ENCODE results near the gene MTSS2. TPM values are rescaled to one million over a fixed set of nuclear protein-coding genes. Genes with fewer than 3 reads are reported as not detected.

MTSS2 gene
- total RNA-seq, 1 experiment from 2014 or later, result 64.1 TPM

- DNase-seq, result no peak
- peaks cover 16% of the 10 kb centered on the region for H3K9me3 Mint-ChIP-seq (ENCODE audit: unreplicated experiment)
- BruUV-seq (replicated peaks), result no TSS peak
- H3K4me3 Mint-ChIP-seq (ENCODE audit: unreplicated experiment), result no peak overlapping the region
- no peak for TF ChIP-seq CTCF (IDR thresholded peaks at IDR 0.05; ENCODE audit: insufficient read depth in 1 of 2, low read depth in 1 of 2, low read length in 1 of 2, severe bottlenecking in 1 of 2, unreplicated experiment in 1 of 2)
- Histone ChIP-seq H3K36me3 (ENCODE audit: control insufficient read depth, insufficient read depth, low read length) (peaks cover 5% of the 10 kb centered on the region; the same call in 1 of the 2 replicates), H3K4me1 (no peaks in the 10 kb centered on the region), H3K4me3 (ENCODE audit: low read depth, low read length) (no peak overlapping the region), H3K9me3 (no peaks in the 10 kb centered on the region), H3K27me3 (replicated peaks; ENCODE audit: control insufficient read depth, insufficient read depth, low read length) (no peaks in the 10 kb centered on the region)
- H3K27ac Mint-ChIP-seq (ENCODE audit: unreplicated experiment), result no peak overlapping the region
- H3K4me1 Mint-ChIP-seq (ENCODE audit: low read depth, unreplicated experiment), result no peaks in the 10 kb centered on the region
- H3K36me3 Mint-ChIP-seq (ENCODE audit: insufficient read depth, unreplicated experiment), result peaks cover 65% of the 10 kb centered on the region
- POLR2A ChIA-PET, result no interaction called here
- H3K27me3 Mint-ChIP-seq (ENCODE audit: insufficient read depth, unreplicated experiment), result no peaks in the 10 kb centered on the region
- CTCF ChIA-PET, result no interaction called here
- intact Hi-C loops (cut with micrococcal nuclease; ENCODE audit: unreplicated experiment), result no loop called here
Measured at GRCh38 chr16:70665806-70666735, 19.8 kb downstream of the MTSS2 start.

GRCh38 chr16:70665113-70665694 lies 20.6 kb downstream of the MTSS2 start:
- Mint-ChIP-seq H3K4me1 (ENCODE audit: low read depth, unreplicated experiment) (no peaks in the 10 kb centered on the region), H3K27ac (ENCODE audit: unreplicated experiment) (no peak overlapping the region), H3K27me3 (ENCODE audit: insufficient read depth, unreplicated experiment) (no peaks in the 10 kb centered on the region), H3K4me3 (ENCODE audit: unreplicated experiment) (no peak overlapping the region), H3K36me3 (ENCODE audit: insufficient read depth, unreplicated experiment) (peaks cover 56% of the 10 kb centered on the region), H3K9me3 (ENCODE audit: unreplicated experiment) (peaks cover 10% of the 10 kb centered on the region)
- intact Hi-C loops (cut with micrococcal nuclease; ENCODE audit: unreplicated experiment), result no loop called here
- Histone ChIP-seq H3K9me3 (no peaks in the 10 kb centered on the region), H3K36me3 (ENCODE audit: control insufficient read depth, insufficient read depth, low read length) (0 out of 2 replicates have a peak, but pooled peaks cover 3% of the 10 kb centered on the region), H3K27me3 (replicated peaks; ENCODE audit: control insufficient read depth, insufficient read depth, low read length) (no peaks in the 10 kb centered on the region), H3K4me3 (ENCODE audit: low read depth, low read length) (no peak overlapping the region), H3K4me1 (no peaks in the 10 kb centered on the region)
- no TSS peak for BruUV-seq (replicated peaks)
- DNase-seq, result peak in 1 of 2 experiments; percentile 38
- ChIA-PET CTCF (no interaction called here), POLR2A (no interaction called here)
- no peak for TF ChIP-seq CTCF (IDR thresholded peaks at IDR 0.05; ENCODE audit: insufficient read depth in 1 of 2, low read depth in 1 of 2, low read length in 1 of 2, severe bottlenecking in 1 of 2, unreplicated experiment in 1 of 2)

- TF ChIP-seq CTCF (IDR thresholded peaks at IDR 0.05; ENCODE audit: insufficient read depth in 1 of 2, low read depth in 1 of 2, low read length in 1 of 2, severe bottlenecking in 1 of 2, unreplicated experiment in 1 of 2), result no peak
Measured at GRCh38 chr16:70664325-70665112, 21.3 kb downstream of the MTSS2 start.

More at GRCh38 chr16:70664325-70665112, 21.3 kb downstream of the MTSS2 start:
- Mint-ChIP-seq H3K27me3 (ENCODE audit: insufficient read depth, unreplicated experiment) (no peaks in the 10 kb centered on the region), H3K4me1 (ENCODE audit: low read depth, unreplicated experiment) (no peaks in the 10 kb centered on the region), H3K9me3 (ENCODE audit: unreplicated experiment) (peaks cover 8% of the 10 kb centered on the region), H3K36me3 (ENCODE audit: insufficient read depth, unreplicated experiment) (peaks cover 50% of the 10 kb centered on the region), H3K4me3 (ENCODE audit: unreplicated experiment) (no peak overlapping the region), H3K27ac (ENCODE audit: unreplicated experiment) (no peak overlapping the region)
- Histone ChIP-seq H3K27me3 (replicated peaks; ENCODE audit: control insufficient read depth, insufficient read depth, low read length) (no peaks in the 10 kb centered on the region), H3K9me3 (no peaks in the 10 kb centered on the region), H3K4me3 (ENCODE audit: low read depth, low read length) (no peak overlapping the region), H3K4me1 (no peaks in the 10 kb centered on the region), H3K36me3 (ENCODE audit: control insufficient read depth, insufficient read depth, low read length) (0 out of 2 replicates have a peak, but pooled peaks cover 3% of the 10 kb centered on the region)
- CTCF ChIA-PET, result no interaction called here
- intact Hi-C loops (cut with micrococcal nuclease; ENCODE audit: unreplicated experiment), result no loop called here
- no TSS peak for BruUV-seq (replicated peaks)
- DNase-seq, result peak in 1 of 2 experiments; percentile 41
- POLR2A ChIA-PET, result no interaction called here

Data from Caco-2 (cell line).